Erythroblast (primary cell): ENCODE measurements around the gene TSPAN3.

Experiments
- GATA1 ChIP-seq: IDR thresholded peaks from 2 replicates; pipeline ENCODE4 v1.6.1; 2011; ENCODE audit warnings: low read depth, mild to moderate bottlenecking, control low read depth, low read length, moderate library complexity
- POLR2A ChIP-seq: IDR thresholded peaks from 2 replicates; pipeline ENCODE4 v1.6.1; 2011; ENCODE audit warnings: mild to moderate bottlenecking, low read length

- TF ChIP-seq POLR2A (no peak), GATA1 (no peak)
Measured at GRCh38 chr15:77010312-77010686, 60.6 kb downstream of the TSPAN3 start.
